Fibroblast of pulmonary artery (primary cell): ENCODE data around the gene ELOVL3.
"Not testable (repeated sequence)": the region's sequence is repeated elsewhere in the genome, so short reads cannot be mapped to it uniquely, and the experiment has no call there.

Source experiments
- DNase-seq: peaks from one replicate; pipeline ENCODE4 v3.0.0-alpha.2; 2010; ENCODE audit warnings: low read depth
- H3K4me3 ChIP-seq: replicated peaks from 2 replicates; pipeline ENCODE4 v1.5.1; 2011; ENCODE audit warnings: low read depth, mild to moderate bottlenecking, control low read depth, low read length, moderate library complexity
- TF ChIP-seq, protein P1 (sequence below): IDR thresholded peaks from 2 replicates; pipeline ENCODE4 v1.5.1; 2011; ENCODE audit warnings: mild to moderate bottlenecking, control low read depth, low read length, inconsistent platforms; ENCODE audit errors: missing control alignments

The ELOVL3 gene

GRCh38 chr10:102247734-102248133, 21.6 kb downstream of the ELOVL3 start:
- TF ChIP-seq, protein P1, sequence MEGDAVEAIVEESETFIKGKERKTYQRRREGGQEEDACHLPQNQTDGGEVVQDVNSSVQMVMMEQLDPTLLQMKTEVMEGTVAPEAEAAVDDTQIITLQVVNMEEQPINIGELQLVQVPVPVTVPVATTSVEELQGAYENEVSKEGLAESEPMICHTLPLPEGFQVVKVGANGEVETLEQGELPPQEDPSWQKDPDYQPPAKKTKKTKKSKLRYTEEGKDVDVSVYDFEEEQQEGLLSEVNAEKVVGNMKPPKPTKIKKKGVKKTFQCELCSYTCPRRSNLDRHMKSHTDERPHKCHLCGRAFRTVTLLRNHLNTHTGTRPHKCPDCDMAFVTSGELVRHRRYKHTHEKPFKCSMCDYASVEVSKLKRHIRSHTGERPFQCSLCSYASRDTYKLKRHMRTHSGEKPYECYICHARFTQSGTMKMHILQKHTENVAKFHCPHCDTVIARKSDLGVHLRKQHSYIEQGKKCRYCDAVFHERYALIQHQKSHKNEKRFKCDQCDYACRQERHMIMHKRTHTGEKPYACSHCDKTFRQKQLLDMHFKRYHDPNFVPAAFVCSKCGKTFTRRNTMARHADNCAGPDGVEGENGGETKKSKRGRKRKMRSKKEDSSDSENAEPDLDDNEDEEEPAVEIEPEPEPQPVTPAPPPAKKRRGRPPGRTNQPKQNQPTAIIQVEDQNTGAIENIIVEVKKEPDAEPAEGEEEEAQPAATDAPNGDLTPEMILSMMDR, result no peak
- no peak for DNase-seq
- H3K4me3 ChIP-seq, result no peak overlapping the region

GRCh38 chr10:102252508-102252907, 26.4 kb downstream of the ELOVL3 start:
- not testable (repeated sequence) for H3K4me3 ChIP-seq
- peak; percentile 49 for DNase-seq

DNA sequence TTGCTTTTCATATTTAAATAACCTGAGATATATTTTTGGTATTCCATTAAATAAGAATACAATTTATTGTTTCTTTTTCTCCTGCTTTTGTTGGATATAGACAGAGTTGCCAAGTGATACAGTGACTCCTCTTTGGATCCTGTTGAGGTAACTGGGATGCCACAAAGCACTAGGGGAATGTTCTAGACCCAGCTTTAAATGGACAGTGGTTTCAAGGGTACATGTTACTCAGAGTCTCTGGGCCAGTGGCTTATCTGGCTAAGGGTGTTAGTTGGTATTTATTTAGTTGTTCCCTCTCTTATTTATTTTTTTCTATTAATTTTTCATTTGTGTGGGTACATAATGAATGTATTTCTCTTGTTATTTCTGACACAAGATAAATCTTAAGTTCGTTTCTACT, 28.3 kb downstream of the ELOVL3 start:
- TF ChIP-seq, protein P1, result no peak

DNA sequence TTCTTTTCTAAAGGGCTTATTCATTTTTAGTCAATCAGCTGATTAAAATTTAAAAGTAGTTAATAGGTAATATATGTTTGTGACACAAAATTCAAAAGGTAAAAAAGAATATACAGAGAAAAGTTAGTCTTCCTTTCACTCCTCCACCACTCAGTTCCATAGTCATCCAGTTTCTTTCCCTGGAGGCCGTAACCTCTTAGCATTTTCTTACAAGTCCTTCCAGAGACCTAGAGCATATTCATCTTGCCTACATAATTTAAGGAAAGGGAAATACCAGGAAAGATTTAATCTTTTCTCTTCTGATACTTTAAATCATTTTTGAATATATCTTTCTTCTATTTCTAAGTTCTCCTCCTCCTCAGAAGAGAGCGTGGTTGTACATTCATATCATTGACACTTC, 29.3 kb downstream of the ELOVL3 start:
- H3K4me3 ChIP-seq, result no peak overlapping the region
- DNase-seq, result no peak
- TF ChIP-seq, protein P1, result no peak

More for the DNA sequence above, 28.3 kb downstream of the ELOVL3 start:
- no peak overlapping the region for H3K4me3 ChIP-seq
- no peak for DNase-seq

GRCh38 chr10:102261196-102261595, 35.1 kb downstream of the ELOVL3 start:
- no peak for DNase-seq
- TF ChIP-seq, protein P1, result no peak
- no peak overlapping the region for H3K4me3 ChIP-seq

- H3K4me3 ChIP-seq, result no peak overlapping the region
- DNase-seq, result no peak
- TF ChIP-seq, protein P1, result no peak
Measured at GRCh38 chr10:102261842-102262241, 35.7 kb downstream of the ELOVL3 start.

DNA sequence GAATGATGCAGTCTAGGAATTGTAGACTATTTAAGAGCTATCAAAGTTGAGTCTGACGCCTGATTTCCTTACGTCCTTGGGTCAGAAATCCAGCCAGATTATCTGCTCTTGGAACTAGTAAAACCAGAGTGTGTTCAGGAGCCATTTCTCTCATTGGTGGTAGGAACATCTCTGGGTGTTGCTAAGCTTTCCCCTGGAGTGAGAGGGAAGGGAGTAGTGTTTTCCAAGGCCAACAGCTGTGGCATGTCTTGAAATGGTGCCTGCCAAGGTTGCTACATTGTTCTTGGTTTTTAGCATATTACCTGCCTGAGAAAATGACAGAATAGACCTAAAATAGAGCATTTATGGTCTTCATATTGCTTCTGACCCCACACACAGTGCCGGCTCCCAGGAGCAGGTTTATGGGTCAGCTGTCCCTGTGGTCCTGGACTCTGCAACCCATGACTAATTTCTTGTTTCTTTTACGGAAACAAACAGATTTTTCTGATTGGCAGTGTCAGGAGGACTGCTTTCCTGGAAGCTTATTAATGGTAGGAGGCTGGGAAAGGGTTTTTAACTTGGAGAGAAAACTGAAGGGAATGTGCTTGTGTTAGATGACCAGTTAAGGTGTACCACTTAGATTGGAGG, 36.8 kb downstream of the ELOVL3 start:
- TF ChIP-seq, protein P1, result no peak
- DNase-seq, result peak; percentile 31
- no peak overlapping the region for H3K4me3 ChIP-seq
